ENCODE data around the gene ZEB1. TPM values are rescaled to one million over a fixed set of nuclear protein-coding genes. Genes with fewer than 3 reads are reported as not detected.

ZEB1 gene
- total and polyA plus RNA-seq, 10 of the 15 experiments (the other 5 are each of a cell fraction or from before 2014, with no cell fraction given), result 10.4 to 35.6 (median 24.5) TPM

DNA sequence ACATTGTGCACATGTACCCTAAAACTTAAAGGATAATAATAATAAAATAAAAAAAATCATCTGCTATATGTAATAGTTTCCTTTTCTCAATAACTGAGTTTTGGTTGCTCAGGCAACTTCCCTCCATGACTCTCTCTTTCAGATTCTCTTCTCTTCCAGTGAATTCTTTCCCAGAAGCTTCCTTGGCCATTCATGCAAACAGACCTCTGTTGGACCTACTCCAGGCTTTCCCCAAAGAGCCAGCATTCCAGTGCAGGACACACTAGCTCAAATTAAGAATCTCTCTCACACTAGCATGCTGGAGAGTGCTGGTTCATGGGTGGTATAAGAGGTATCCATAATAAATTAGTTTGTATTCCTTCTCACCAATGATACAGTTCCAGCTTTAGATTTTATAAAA is 31.0 kb upstream of the ZEB1 start:
- Histone ChIP-seq H3K27ac (ENCODE audit: control insufficient read depth, insufficient read depth) (no peak overlapping the region), H3K9me3 (replicated peaks; ENCODE audit: control insufficient read depth, insufficient read depth, low read length) (no peaks in the 10 kb centered on the region; the same call in 2 of the 3 replicates), H3K9ac (ENCODE audit: control insufficient read depth, insufficient read depth, low read length) (no peak overlapping the region), H3K36me3 (ENCODE audit: control insufficient read depth in 2 of 2, insufficient read depth in 2 of 2, low read length in 1 of 2) (no peaks in the 10 kb centered on the region), H3K27me3 (replicated peaks in 1 of 2; ENCODE audit: control insufficient read depth in 2 of 2, insufficient read depth in 2 of 2, low read length in 1 of 2) (no peaks in the 10 kb centered on the region), H3K4me3 (no peak overlapping the region), H4K20me1 (ENCODE audit: control insufficient read depth, insufficient read depth) (no peaks in the 10 kb centered on the region), H3K4me2 (ENCODE audit: control insufficient read depth, insufficient read depth) (no peak overlapping the region), H2AFZ (ENCODE audit: control insufficient read depth, low read depth, low read length) (no peak overlapping the region), H3K4me1 (ENCODE audit: control insufficient read depth, insufficient read depth, low read length) (no peaks in the 10 kb centered on the region), H3K79me2 (ENCODE audit: control insufficient read depth, insufficient read depth, low read length) (no peaks in the 10 kb centered on the region)
- ChIA-PET RAD21 (ENCODE audit: unreplicated experiment) (no interaction called here), CTCF (no interaction called here), POLR2A (no interaction called here), SMC1A (ENCODE audit: uncharacterized antibody, unreplicated experiment) (interaction anchor here (0.6 kb wide), 1 partner anchor 258 kb away, joined by 3 read pairs; no protein-coding TSS in a partner anchor)
- DNase-seq (ENCODE audit: low read depth, low spot score), result no peak
- ATAC-seq, result no peak
- TF ChIP-seq, protein P1, sequence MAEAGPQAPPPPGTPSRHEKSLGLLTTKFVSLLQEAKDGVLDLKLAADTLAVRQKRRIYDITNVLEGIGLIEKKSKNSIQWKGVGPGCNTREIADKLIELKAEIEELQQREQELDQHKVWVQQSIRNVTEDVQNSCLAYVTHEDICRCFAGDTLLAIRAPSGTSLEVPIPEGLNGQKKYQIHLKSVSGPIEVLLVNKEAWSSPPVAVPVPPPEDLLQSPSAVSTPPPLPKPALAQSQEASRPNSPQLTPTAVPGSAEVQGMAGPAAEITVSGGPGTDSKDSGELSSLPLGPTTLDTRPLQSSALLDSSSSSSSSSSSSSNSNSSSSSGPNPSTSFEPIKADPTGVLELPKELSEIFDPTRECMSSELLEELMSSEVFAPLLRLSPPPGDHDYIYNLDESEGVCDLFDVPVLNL (IDR thresholded peaks at IDR 0.05; ENCODE audit: low read depth, low read length), result no peak
- intact Hi-C loops (cut with micrococcal nuclease; ENCODE audit: unreplicated experiment), result no loop called here
- FAIRE-seq, result no peak
- in situ Hi-C loops (cut with MboI), result no loop called here
- BruUV-seq (replicated peaks), result no TSS peak

DNA sequence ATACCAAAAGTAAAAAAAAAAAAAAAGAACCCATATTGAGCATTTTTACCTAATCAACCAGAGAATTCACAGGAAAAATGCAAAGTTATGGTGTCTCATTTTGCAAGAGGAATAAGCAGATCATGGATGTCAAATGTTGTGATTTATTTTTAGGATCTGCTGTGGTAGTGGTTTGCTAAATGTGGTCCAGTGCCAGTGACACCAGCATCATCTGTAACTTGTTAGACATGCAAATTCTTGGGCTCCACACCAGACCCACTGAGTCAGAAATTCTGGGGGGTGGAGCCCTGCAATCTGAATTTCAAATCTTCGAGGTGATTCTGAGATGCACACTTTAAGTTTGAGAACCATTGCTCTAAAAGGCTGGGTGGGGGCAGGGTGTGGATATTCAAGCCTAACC is 30.1 kb upstream of the ZEB1 start:
- POLR2A ChIA-PET, result no interaction called here
- Histone ChIP-seq H3K4me2 (ENCODE audit: control insufficient read depth, insufficient read depth) (no peak overlapping the region), H3K4me1 (ENCODE audit: control insufficient read depth, insufficient read depth, low read length) (no peaks in the 10 kb centered on the region), H4K20me1 (ENCODE audit: control insufficient read depth, insufficient read depth) (no peaks in the 10 kb centered on the region), H3K27ac (ENCODE audit: control insufficient read depth, insufficient read depth) (no peak overlapping the region), H2AFZ (ENCODE audit: control insufficient read depth, low read depth, low read length) (no peak overlapping the region), H3K27me3 (replicated peaks in 1 of 2; ENCODE audit: control insufficient read depth in 2 of 2, insufficient read depth in 2 of 2, low read length in 1 of 2) (no peaks in the 10 kb centered on the region), H3K79me2 (ENCODE audit: control insufficient read depth, insufficient read depth, low read length) (no peaks in the 10 kb centered on the region), H3K36me3 (ENCODE audit: control insufficient read depth in 2 of 2, insufficient read depth in 2 of 2, low read length in 1 of 2) (no peaks in the 10 kb centered on the region), H3K9me3 (replicated peaks; ENCODE audit: control insufficient read depth, insufficient read depth, low read length) (no peaks in the 10 kb centered on the region; the same call in 2 of the 3 replicates), H3K9ac (ENCODE audit: control insufficient read depth, insufficient read depth, low read length) (no peak overlapping the region), H3K4me3 (no peak overlapping the region)
- in situ Hi-C loops (cut with MboI) (no loop called here), intact Hi-C loops (cut with micrococcal nuclease; ENCODE audit: unreplicated experiment) (no loop called here)
- BruUV-seq (replicated peaks), result no TSS peak
- CTCF ChIA-PET, result no interaction called here
- FAIRE-seq (no peak), ATAC-seq (no peak), DNase-seq (ENCODE audit: low read depth, low spot score) (no peak)
- SMC1A ChIA-PET (ENCODE audit: uncharacterized antibody, unreplicated experiment), result interaction anchor here (2.4 kb wide), 1 partner anchor 10 kb away, joined by 8 read pairs; no protein-coding TSS in a partner anchor
- RAD21 ChIA-PET (ENCODE audit: unreplicated experiment), result no interaction called here
- 0% methylated on average over 1 of the region's 1 CpG for WGBS (ENCODE audit: insufficient coverage, insufficient replicate concordance, low lambda C conversion rate, missing lambda C conversion rate)
- TF ChIP-seq, protein P2, sequence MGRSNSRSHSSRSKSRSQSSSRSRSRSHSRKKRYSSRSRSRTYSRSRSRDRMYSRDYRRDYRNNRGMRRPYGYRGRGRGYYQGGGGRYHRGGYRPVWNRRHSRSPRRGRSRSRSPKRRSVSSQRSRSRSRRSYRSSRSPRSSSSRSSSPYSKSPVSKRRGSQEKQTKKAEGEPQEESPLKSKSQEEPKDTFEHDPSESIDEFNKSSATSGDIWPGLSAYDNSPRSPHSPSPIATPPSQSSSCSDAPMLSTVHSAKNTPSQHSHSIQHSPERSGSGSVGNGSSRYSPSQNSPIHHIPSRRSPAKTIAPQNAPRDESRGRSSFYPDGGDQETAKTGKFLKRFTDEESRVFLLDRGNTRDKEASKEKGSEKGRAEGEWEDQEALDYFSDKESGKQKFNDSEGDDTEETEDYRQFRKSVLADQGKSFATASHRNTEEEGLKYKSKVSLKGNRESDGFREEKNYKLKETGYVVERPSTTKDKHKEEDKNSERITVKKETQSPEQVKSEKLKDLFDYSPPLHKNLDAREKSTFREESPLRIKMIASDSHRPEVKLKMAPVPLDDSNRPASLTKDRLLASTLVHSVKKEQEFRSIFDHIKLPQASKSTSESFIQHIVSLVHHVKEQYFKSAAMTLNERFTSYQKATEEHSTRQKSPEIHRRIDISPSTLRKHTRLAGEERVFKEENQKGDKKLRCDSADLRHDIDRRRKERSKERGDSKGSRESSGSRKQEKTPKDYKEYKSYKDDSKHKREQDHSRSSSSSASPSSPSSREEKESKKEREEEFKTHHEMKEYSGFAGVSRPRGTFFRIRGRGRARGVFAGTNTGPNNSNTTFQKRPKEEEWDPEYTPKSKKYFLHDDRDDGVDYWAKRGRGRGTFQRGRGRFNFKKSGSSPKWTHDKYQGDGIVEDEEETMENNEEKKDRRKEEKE (IDR thresholded peaks at IDR 0.05), result no peak
- TF ChIP-seq BRCA1 (IDR thresholded peaks at IDR 0.05; ENCODE audit: low read depth, low read length) (no peak), STAT1 (conservative IDR thresholded peaks at IDR 0.05) (no peak), MEF2A (IDR thresholded peaks at IDR 0.05; ENCODE audit: insufficient read depth, low read depth, low read length) (no peak), SMC3 (IDR thresholded peaks at IDR 0.05; ENCODE audit: borderline replicate concordance, low read length) (no peak), MEF2B (IDR thresholded peaks at IDR 0.05; ENCODE audit: partially characterized antibody, poor library complexity, severe bottlenecking) (no peak), TCF3 (IDR thresholded peaks at IDR 0.05; ENCODE audit: borderline replicate concordance, insufficient read depth, low read depth, low read length) (no peak), CHD2 (IDR thresholded peaks at IDR 0.05; ENCODE audit: borderline replicate concordance, low read depth, low read length) (no peak)
- TF ChIP-seq, protein P3, sequence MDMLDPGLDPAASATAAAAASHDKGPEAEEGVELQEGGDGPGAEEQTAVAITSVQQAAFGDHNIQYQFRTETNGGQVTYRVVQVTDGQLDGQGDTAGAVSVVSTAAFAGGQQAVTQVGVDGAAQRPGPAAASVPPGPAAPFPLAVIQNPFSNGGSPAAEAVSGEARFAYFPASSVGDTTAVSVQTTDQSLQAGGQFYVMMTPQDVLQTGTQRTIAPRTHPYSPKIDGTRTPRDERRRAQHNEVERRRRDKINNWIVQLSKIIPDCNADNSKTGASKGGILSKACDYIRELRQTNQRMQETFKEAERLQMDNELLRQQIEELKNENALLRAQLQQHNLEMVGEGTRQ (IDR thresholded peaks at IDR 0.05; ENCODE audit: borderline replicate concordance, low read depth, low read length), result no peak
- TF ChIP-seq, protein P4, sequence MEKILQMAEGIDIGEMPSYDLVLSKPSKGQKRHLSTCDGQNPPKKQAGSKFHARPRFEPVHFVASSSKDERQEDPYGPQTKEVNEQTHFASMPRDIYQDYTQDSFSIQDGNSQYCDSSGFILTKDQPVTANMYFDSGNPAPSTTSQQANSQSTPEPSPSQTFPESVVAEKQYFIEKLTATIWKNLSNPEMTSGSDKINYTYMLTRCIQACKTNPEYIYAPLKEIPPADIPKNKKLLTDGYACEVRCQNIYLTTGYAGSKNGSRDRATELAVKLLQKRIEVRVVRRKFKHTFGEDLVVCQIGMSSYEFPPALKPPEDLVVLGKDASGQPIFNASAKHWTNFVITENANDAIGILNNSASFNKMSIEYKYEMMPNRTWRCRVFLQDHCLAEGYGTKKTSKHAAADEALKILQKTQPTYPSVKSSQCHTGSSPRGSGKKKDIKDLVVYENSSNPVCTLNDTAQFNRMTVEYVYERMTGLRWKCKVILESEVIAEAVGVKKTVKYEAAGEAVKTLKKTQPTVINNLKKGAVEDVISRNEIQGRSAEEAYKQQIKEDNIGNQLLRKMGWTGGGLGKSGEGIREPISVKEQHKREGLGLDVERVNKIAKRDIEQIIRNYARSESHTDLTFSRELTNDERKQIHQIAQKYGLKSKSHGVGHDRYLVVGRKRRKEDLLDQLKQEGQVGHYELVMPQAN (conservative IDR thresholded peaks at IDR 0.05), result no peak
